GM19043 (cell line): ENCODE results near the gene ELK3.

Experiments
- ATAC-seq: cut with Tn5 transposase; IDR thresholded peaks from one replicate; pipeline ENCODE4 v1.9.1; 2021; ENCODE audit warnings: low read depth; ENCODE audit not compliant: unreplicated experiment

ELK3 gene

DNA sequence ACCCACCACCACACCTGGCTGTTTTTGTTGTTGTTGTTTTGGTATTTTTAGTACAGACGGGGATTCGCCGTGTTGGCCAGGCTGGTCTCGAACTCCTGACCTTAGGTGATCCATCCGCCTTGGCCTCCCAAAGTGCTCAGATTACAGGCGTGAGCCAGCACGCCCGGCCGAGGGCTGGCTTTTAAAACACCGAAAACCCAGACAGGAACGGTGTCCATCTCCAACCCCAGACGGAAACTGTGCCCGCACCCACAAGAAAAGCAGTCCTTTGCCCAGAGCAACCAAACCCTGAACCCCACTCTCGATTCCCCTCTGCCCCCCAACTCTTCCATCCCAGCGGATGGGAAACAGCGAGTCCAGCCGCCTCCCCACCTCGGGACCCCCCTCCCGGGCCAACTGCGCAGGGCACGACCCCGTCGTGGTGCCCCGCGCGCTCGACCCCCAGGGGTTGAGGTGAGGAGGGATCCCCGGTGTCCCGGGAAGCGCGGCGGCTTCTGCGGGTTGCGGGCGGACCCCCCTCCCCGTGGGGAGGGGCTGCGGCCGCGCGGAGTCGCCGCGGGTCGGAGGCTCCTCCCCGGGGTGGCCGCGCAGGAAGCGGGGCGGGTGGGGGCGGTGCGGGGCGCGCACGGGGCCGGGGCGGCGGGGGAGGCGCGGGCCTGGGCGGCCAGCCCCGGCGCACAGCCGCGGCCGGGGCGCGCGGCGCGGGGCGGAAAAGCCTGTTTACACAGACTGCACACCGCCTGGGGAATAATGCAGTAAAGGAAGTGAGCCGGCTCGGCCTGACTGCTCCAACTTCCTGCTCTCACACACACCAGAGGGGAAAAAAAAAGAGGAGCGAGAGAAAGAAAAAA is at the start of gene ELK3:
ELK3 (plus strand) TSS at position 651 of the 851 bp plus-strand sequence.
- ATAC-seq: no peak

DNA sequence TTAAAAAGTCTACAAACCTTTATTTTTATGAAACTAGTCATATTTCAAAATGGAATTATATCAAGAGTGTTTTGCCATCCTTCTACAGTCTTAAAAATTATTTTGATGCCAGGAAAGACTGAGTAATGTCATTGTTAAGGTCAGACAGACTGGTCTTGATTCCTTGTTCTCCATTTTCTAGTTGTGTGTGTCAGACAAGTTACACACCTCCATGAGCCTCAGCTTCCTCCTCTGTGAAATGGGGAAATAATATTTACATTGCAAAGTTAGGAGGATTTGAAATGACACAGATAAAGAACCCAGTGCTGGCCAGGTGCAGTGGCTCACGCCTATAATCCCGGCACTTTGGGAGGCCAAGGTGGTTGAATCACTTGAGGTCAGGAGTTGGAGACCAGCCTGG is 47.4 kb upstream of the ELK3 start:
- no peak for ATAC-seq

DNA sequence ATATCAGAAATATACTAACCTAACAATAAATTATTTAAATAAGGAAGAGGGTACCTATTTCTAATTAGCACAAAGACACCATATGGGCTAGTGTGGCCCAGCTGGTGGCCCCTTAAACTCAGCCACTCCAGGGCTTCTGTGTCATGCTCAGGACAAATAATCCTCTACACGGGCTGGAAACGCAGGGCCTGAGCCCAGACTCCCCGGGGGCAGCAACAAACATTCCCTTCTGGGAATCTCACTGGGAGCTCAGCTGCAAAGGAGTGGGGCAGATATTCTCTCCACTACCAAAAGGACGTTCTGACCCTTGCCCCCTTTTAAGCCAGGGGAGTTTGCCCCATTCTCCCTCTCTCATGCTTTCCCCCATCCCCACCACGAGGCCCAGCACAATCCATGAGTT is 43.7 kb upstream of the ELK3 start:
- ATAC-seq: no peak

DNA sequence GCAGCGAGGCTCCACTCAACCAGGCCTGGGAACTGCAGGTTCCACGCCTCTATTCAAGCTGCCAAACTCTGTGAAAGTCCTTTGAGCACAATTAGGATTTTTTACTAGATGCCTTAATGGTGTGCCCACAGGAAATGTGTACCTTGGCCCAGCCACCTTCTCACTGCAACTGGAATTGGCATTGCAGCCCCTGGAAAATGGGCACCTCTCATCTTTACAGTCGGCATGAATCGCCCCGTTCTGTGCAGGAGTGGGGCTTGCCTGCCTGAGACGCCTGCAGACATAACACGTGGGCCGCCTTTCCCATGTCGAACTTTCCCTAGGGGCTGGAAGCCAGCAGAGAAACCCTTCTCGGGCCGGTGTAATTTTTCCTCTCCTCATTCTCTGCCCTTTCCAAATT is 42.0 kb upstream of the ELK3 start:
- ATAC-seq: no peak

DNA sequence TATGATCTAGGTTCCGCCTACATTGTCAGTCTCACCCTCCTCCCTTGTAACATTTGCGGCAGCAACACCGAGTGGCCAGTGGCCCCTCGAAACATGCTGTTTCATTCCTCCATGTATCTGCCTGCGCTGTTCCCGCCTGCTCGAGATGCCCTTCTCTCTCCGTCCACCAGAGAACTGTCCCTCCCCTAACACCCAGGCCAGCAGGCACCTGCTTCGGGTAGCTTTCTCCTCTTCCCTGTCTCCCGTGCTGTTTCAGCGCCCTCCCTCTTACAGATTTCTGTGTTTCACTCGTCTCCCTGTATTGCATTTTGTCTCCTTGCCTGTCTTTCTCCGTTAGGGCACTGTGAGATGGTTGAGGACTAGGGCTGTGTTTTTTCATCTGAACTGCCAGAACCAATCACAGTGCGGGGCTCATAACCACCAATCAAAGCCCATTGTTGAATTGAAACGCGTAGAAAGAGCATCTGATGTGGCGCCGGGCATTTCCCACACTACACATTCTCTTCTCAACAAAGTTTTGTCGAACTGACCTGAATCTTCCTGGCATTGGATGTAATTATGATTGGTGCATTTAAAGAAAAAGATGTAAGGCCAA is 40.9 kb upstream of the ELK3 start:
- no peak for ATAC-seq

DNA sequence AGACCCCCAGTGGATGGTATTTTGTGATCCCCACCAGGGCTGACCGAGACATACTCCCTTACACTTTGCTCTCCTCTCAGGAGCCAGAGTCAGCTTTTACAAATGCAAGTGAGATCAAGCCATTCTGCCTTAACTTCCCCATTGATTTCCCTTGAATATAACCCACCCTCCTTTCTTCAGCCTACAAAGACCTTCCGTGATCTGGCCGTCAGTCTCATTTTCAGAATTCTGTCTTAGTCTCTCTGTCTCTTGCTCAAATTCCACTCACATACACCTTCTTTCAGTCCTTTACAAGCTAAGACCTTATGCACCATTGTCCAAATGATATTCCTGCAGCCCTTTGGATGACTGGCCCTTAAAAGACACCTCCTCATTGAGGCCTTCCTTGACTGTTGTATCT is 39.0 kb upstream of the ELK3 start:
- ATAC-seq: no peak

DNA sequence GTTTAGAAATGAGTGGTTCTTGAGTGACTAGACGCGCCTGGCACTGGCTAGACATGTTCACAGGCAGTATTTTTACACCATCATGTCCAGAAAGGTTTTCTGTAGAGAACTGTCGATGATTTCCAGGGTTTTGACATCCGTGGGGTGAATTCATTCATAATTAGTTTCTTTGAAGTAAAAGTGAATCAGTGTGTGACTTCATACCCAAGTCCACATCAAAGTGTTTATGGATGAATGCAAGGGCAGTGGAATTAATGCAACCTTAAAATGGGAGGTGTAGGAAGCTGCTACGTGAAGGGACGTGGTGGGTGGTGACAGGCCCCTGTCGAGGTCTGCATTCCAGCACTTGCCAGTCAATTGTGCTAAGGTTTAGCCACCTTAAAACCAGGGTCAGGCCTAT is 38.4 kb upstream of the ELK3 start:
- ATAC-seq: no peak

DNA sequence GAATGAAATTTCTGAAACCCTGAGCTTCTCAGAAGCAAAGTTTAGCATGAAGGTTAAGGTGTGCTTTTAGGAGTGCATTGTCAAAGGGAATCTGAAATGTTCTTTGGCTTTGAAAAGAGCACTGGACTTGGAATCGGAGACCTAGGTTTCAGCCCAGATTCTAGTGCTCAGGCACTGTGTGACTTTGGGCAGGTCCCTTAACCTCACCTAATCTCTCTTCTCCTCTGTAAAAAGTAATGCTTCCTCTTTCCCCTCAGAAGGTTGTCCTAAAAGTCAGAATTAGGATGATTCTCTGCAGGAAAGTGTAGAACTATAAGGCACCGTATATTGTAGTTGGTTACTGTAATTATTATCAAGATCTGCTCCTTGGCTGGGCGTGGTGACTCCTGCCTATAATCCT is 38.0 kb upstream of the ELK3 start:
- ATAC-seq: no peak

DNA sequence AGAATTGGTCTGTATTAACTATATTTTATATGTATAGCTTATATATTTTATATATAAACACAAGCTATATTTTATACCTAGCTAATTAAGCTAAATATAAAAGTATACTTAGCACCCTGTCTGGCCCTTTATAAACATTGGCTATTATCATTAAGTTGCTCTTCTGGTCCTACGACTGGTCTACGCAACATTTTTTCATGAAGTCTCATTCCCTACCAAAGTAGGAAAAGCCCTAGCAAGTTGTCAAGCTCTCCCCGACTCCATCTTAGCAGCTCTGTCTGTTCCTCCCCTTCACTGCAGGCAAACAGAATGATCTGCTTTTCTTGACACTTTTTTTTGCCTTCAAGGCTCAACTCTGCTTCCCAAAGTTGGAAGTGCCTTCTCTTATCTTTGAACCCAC is 36.7 kb upstream of the ELK3 start:
- ATAC-seq: no peak

DNA sequence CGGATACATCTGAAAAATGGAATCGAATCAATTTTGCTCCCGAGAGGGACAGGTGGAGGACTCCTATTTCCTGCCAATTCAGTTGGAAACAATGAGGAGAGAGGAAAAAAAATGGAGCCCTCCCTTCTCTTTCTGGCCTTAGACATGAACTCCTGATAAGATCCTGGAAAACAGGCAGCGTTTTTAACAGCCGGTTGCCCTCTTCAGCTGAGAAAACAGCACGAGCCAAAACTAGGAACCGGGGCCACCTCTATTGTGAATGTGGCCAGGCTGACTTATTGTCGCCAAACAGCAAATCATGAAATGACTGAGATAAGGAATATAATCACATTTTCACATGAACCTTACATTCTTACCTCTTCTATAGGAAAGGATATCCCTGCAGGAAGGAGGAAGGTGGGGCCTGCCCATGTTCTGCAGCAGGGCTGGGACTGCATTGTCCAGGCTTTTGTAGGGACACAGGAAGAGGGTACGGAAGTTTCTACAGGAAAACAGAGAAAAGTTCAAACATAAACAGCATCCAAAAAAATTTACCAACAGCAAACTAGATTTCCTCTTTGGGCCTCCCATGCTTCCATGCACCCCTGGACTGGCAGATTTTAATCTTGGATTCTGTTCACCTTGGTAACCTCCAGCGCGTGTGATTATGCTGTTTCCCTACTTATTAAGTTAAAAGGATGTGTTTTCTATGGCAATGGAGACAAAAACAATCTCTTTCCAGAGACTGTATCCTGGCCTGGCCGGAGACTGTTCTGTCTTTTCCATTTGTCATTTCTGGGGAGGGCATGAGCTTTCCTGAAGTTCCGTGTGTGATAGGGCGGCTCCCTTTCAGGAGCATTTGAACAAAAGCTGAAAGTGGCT is 29.0 kb upstream of the ELK3 start:
- ATAC-seq: no peak

DNA sequence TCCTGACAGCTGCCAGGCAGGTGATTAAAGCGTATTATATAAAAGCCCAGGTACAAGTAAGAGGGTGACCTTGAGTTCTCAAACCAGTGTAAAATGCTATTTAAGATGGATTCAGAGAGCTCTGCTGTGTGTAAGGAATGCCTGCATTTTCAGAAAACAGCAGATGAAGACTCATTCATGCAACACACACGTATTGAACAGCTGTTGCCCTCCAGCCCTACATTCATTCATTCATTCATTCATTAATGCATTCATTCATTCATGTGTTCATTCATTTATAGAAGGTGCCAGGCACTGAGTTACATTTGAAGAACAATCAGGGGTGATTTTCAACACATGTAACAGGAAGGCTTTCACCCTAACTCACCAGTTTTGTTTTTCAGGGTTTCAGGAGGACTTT is 27.4 kb upstream of the ELK3 start:
- no peak for ATAC-seq

DNA sequence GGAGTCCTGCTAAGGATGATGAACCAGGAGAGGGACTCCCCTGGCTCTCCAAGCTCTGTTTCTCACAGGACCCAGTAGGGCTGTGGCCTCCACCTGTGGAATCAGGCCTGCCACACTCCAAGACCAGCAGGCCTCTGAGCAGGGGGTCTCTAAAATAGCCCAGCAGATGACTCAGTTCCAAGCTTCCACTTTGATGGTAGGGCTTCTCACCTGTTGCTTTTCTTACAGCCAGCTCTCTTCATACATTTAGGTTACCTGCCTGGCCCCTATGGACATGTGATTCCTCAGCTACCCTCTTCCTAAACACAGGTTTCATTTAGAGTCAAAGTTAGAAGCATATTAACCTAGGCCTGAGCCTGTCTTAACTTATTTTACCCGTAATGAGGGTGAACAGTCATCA is 26.7 kb upstream of the ELK3 start:
- no peak for ATAC-seq

DNA sequence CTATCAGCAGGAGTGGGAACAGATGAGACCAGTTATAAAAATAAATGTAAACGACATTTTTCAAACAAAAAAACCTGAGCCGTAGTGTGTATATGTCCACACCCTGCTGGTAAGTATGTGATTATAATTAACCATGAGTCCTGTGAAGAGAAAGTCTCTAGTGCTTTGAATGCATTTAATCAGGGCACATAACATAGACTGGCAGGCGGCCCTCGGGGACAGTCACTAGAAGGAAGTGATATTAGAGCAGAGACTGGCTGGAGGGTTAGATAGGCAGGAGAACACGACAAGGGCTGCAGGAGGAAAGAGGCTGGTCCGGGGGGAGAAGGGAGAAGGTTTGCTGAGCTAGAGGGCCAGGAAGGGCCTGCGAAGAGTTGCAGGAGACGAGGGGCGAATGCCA is 23.8 kb upstream of the ELK3 start:
- ATAC-seq: no peak

DNA sequence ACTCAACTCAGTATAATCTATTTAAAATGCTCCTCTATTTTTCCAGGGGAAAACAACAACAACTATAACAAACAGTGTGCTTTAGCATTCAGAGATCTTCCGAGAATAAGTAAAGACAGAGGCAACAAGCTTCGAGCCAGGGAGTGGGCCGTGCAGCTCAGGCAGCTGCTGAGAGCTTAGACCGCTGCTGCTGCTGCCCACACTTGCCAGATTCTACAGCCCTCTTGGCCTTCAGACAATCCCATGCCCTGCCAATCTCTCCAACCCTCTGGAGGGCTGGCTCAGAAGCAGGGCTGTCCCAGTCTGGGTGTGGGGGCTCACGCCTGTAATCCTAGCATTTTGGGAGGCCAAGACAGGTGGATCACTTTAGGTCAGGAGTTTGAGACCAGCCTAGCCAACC is 23.4 kb upstream of the ELK3 start:
- ATAC-seq: no peak

DNA sequence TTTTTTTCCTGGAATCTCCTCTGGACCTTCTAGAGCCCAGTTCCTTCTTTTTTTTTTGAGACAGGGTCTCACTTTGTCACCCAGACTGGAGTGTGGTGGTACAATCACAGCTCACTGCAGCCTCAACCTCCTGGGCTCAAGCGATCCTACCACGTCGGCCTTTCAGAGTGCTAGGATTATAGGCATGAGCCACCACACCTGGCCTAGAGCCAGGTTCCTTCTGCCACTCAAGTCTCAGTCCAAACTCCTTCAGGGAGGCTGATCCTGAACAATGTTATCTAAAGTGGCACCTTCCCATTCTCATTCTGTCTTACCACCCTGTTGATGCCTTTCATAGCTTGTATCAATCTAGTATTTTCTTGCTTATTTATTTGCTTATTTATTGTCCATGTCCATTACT is 22.3 kb upstream of the ELK3 start:
- no peak for ATAC-seq

DNA sequence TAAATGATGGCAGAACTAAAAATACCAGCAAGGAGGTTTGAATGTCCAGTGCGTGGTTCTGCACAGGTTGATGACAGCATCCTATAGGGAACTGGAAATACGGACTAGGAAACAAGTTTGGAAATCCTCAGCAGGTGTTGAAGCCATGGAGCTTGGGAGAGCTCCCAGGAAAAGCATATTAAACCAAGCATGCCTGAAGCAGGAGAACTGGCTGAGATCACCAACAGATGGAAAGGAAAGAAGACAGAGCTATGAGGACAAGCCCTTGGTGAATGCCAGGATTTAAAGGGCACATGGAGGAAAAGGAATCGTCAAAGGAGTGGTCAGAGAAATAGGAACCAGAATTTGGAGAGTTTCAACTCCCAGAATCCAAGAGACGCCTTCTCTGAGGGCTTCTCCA is 21.2 kb upstream of the ELK3 start:
- ATAC-seq: no peak

DNA sequence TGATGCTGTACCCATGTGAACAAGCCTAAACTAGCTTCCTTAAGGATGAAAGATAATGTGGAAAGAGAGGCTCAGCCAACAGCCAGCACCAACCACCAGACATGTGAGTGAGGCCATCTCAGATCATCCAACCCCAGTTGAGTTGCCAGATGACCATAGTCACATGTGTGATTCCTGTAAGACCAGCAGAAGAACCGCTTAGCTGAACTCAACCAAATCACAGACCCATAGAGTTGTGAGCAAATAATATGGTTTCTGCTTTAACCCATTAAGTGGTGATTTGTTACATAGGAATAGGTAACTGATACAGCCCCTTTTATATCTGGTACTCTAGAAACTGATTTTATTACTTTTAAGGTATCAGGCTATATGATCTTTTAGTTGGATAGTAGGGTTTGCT is 17.6 kb upstream of the ELK3 start:
- no peak for ATAC-seq

DNA sequence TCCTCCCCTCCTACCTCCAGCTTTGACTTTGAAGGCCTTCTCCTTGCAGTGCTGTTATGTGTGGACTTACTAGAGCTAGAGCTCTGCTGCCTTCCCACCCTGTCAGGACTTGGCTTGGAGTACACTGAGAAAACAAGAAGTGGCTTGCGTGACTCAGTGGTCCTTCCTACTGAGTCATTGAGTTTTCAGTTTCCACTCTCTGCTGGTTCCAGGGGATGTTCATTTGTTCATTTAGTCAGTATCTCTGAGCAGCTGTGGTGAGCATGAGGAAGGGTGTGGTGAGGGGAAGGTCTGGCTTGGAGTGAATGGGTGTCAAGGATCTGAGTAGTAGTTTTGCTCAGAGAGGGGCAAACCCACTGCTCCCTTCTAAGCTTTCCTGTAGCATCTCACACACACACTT is 17.2 kb upstream of the ELK3 start:
- no peak for ATAC-seq

DNA sequence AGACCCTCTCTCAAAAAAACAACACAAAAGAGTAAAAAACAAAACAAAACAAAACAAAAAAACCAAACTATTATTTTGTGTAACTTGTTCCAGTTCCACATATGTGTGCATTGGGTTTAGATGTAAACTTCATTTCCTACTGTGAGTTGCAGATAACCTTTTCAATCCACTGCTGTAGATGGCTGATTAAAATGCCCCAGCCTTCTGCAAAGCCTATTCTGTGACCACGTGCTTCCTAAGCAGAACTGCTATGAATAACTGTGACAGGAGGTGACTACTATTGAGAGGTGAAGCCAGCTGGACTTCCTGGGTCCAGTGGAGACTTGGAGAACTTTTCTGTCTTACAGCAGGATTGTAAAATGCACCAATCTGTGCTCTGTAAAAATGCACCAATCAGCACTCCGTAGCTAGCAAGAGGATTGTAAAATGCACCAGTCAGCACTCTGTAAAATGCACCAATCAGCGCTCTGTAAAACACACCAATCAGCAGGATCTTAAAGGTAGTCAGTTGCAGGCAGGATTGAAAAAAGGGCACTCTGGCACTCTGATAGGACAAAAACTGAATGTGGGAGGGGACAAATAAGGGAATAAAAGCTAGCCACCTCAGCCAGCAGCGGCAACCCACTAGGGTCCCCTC is 10.3 kb upstream of the ELK3 start:
- no peak for ATAC-seq

DNA sequence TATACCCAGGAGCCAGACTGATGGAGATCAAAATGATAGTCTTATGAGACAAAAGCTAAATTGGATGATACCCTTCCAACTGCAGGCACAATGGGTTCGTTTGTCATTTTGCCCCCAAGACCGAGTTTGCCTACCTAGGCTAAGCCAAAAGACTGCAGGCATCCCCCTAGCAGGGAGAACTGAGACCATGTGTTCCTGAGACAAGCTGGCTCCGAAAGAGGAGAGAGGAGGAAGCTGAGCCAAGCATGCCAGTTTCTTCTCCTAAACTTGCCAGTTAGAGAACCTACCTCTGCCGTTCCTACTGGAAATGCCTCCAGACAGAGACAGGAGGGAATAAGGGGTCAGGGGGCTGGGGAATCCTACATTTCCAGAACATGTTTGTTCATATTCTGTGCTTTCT is 8.3 kb upstream of the ELK3 start:
- ATAC-seq: no peak
